ENCODE results near the gene FMNL2.

Gene FMNL2

DNA sequence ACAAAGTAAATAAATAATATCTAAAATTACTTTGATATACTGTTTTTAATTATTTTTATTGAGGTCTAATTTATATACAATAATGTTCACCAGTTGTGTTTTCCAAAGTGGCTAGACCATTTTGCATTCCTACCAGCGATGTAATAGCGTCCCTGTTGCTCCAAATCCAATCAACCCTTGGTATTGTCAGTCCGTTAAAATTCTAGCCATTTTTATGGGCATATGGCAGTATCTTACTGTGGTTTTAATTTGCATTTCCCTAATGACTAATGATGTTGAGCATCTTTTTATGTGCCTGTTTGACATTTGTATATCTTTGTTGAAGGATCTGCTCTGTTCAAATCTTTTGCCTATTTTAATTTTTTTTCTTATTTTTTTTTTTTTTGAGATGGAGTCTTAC, 197.3 kb downstream of the FMNL2 start:
- no peak for DNase-seq

- DNase-seq: no peak
These were observed 199.6 kb downstream of the FMNL2 start for GRCh38 chr2:152534460-152535135.

GRCh38 chr2:152537081-152537651, 202.2 kb downstream of the FMNL2 start:
- DNase-seq: peak; percentile 93

GRCh38 chr2:152539424-152539823, 204.4 kb downstream of the FMNL2 start:
- DNase-seq: no peak

DNA sequence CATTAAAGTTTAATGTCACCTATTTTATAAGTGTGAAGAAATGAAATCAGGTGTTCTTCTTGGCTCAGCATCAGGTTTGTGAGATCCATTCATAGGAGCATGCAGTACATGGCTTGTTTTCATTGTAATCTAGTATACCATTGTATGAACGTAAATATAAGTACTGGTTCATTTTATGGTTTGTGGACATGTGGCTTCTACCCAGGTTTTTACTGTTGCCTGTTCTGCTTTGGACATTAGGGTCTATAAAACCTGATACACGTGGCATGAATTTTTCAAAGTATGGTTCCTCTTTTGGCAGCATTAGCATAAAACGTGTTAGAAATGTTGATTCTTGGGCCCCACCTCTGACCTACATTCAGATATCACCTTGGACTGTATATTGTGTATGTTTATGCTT, 206.7 kb downstream of the FMNL2 start:
- DNase-seq: no peak

DNA sequence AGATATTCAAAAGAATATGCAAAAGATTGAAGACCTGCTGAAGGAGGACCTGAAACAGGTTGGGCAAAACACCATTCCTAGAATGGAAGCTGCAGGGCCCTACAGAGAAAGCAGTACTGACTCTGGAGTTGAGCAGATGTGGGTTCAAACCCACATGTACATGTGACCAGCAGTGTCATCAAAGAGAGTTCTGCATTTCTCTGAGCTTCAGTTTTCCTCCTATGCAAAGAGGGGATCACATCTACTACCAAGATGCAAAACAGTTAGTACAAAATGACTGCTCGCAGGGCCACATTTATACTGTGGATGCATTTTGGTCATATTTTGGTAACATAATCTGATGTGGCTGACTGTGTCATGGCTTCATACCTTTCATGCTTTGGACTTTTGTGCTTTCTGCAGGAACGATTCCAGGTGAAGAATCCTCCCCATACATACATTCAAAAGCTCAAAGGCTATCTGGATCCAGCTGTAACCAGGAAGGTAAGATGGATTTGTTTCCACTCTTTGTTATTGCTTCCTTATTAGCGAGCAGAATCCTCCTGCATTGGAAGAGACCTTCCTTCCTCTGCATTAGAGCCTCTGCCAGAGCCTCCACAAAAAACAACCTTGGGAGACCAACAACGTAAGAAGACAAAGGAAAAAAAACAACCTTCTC, 207.5 kb downstream of the FMNL2 start:
- DNase-seq: no peak

DNA sequence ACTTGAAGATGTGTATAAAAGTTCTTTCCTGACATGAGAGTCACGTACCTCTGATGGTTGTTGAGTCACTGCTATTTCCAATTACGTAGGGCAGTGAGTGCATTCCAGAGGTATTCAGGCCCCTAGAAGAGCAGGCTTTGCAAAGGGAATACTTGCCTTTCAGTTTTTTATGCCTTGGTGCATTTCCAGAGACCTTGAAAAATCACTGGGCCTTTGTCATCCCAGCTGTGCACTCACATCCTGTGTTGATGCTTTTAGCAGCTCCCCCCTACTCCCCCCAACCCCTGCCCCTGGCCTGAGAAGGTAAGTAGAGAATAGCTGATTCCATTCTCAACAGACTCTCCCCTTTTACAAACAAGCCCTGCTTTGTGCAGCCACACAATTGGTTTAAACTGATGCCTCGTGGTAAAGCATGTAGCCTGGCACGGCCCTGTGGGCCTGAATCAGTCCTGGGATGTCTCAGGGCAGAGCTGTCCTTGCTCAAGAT, 208.1 kb downstream of the FMNL2 start:
- DNase-seq: no peak

DNA sequence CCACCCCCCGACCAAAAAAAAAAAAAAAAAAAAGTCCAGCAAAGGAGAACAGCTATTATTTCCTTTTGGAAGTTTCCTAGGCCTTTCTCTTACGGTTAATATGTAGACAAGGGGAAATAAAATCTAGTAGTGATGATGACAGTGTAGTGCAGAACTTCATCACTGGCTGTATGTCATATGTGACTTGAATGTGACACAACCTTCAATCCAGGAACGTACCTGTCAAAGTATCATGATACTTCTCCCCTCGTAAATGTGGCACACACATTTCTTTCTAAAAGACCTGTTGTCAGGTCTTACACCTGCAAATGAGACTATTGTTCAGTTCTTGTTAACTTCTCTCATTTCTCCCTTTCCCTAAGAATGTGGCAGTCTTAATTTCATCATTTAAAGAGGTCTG, 208.7 kb downstream of the FMNL2 start:
- DNase-seq: no peak

DNA sequence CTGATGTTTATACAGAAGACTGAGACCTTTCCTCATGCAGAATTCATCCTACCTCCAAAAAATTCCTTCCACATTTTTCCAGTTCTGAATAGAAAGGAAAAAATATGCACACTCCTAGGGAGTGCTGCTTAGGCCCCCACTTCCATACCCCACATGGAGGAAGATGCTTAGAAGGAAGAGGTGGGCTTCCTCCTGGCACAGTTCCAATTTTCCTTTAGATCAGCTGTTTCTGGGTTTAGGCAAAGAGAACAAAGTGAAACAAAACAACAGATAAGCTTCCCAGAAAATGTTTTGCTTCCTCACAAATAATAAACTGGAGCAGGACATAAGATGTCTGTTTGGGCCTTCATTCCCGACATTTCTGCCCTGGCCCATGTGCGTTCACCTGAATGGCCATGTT, 209.7 kb downstream of the FMNL2 start:
- peak; percentile 39 for DNase-seq

GRCh38 chr2:152546230-152546837, 211.4 kb downstream of the FMNL2 start:
- no peak for DNase-seq

DNA sequence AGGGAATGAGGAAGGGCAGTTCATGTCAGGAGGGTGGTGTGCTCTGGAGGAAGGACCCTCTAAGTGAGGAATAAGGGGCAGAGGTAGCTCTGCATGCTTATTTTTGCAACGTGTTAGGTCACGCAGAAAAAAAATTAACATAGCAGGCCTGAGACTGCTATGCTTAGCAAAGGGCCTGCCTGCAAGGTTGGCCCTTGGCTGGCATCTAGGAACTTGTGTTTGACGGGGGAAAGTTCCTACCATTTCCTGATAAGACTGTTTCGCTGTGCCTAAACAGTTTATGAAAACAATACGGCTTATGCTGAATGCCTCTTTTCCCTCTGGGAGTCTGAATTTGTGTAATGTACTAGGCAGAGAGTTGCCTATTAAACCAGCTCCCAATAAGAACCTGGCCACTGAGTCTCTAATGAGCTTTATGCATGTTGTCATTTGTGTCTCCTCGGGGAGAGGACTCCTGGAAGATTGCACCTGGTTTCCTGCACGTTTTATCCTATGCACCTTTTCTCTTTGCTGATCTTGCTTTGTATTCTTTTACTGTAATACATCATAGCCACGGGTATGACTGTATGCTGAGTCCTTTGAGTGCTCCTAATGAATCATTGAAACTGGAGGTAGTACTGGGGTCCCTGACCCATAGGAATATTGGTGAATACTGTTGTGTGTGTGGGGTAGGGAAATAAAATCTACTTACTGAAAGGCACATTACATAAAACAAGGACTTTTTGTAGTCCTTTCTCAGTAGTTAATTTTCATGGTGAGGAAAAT, 213.3 kb downstream of the FMNL2 start:
- peak; percentile 67 for DNase-seq

- DNase-seq: no peak
These were observed 214.0 kb downstream of the FMNL2 start for GRCh38 chr2:152548996-152549395.

GRCh38 chr2:152549423-152549822, 214.4 kb downstream of the FMNL2 start:
- DNase-seq: no peak

DNA sequence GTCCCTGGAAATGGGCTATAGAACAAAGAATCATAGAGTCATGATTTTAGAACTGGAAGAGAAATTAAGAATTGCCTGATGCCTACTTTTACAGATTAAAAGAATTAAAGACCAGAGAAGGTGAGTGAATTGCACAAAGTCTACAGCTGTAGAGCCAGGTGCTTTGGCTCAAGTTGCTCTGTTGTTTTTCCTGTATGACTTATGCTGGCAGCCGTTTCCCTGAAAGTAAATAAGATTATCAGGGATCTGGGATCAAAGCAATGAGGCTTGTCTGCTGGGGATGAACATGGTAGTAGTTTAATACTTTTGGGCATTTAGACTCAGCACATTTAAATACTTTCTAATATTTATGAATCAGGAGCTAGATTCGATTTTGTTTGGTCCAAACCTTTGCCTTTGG, 215.4 kb downstream of the FMNL2 start:
- DNase-seq: peak; percentile 97

DNA sequence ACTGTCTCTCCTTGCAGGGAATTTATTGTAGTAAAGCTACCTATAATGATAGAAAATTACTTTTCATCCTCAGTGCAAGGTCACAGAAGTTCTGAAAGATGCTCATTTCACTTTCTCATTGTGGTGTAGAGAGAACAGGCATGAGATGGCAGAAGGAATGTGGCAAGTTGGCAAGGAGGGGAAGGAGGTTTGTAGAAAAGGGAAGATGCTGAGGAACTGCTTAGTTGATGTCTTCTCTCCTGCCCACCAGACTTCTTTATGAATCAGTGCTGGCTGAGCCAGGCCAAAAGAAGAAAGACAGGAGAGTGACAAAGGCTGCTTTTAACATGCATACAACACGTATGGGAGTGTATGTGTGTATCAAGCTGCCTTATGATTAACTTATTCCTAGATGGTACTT, 217.9 kb downstream of the FMNL2 start:
- DNase-seq: peak; percentile 68

GRCh38 chr2:152553518-152553917, 218.5 kb downstream of the FMNL2 start:
- DNase-seq: no peak

DNA sequence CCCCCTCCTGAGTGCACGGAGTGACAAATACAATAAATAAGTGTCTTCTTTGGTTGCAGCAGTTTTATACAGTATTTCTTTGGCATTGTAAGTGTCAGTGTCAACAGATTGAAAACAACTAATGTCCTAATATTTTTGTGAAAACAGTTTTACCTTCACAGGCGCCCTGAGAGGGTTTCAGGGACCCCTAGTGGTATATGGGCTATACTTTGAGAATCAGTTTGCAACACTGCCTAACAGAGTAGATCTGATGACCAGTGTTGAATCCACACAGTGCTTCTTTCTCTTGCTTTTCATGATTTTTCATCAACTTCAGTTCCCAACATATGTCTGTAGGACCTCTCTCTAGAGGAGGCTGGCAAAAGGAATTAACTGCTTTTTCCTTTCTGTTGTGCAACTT, 220.1 kb downstream of the FMNL2 start:
- peak; percentile 26 for DNase-seq

DNA sequence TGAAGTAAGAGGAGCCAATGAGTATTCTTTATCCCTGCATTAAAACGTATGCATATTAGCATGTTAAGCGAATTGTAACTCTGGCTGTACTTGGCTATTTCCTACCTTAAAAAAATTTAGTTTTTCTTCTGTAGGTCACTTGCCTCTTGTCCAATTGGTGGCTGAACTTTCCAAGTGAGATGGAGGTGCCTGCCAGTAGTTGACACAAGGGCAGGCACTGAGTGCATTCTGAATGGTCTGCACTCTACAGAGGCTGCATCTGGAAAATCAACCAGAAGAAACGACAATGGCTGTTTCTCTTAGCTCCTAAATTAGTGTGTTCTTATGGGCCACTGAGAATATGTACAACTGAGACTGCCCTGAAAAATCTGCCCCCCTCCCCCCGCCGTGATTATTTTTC, 221.5 kb downstream of the FMNL2 start:
- DNase-seq: no peak

- peak; percentile 34 for DNase-seq
These were observed 222.4 kb downstream of the FMNL2 start for GRCh38 chr2:152557273-152557888.

DNA sequence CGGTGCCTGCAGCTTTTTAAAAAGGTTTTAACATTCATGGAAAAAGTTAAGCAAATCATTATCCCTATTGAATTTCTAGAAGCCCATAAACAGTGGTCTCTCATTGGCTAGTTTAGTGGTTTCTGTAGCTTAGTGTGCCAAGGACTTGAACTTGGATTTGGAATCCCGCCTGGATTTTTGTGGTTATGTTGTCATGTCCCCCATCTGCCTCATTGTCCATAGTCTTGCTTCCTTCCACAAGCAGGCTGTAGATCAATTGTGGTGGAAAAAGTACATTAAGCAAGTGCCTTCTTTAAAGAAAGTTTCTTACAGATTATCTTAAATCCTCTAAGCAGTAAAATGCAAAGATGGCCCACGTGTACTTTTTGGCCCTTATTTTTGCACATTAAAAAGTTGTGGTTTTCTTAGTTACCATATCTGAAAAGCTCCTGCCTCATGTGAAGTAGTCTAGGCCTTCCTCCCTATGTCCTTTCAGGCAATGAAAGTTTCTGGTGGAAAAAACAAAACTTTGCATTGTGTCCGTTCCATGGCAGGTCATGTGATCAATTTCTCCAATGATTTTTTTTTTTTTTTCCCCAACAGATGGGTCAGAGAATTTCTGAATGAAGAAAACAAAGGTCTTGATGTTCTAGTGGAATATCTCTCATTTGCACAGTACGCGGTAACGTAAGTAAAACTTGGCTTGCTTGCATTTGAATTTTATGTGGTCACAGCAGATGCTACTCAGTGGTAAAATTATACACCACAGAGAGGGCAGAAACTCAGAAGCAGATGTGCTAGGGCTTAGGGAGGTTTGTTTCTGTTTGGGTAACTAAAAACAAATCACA, 223.4 kb downstream of the FMNL2 start:
- DNase-seq: peak; percentile 92

DNA sequence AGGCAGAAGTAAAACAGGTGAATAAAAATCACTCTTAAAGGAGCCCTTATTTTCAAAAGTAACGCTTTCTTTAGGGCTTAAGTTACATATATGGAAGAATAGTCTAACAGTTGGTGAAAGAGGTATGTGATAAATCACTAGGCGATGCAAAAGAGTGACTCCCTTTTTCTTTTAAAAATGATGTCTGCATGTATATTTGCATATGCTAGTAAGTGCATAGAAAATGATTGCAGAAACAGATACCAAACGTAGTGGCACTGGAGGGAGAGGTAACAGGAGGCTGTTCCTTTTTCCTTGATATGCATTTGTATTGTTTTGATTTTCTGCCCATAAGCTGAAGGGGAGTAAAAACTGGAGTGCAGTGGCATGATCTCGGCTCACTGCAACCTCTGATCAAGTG, 224.0 kb downstream of the FMNL2 start:
- no peak for DNase-seq

DNA sequence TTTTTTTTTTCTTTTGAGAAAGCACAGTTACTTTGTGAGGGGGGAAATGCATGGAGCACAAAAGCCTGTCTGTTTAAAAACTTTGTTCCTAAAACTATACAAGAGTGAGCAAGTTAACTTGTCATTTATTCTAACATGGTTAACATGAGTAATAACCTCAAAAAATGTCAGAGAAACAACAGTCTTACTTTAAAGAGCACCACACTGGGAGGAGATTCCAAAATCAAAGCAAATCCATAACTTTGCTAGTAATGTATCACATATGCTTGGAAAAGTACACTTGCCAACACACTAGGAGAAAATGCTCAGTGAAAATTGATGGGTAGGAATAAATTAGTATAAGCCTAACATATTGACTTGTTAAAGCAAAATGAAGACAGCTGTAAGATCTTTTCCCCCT, 225.2 kb downstream of the FMNL2 start:
- no peak for DNase-seq

All from NCI-H82 (cell line).